Vagina (tissue), 2 donors: ENCODE data around the gene SLC16A1. TPM values are rescaled to one million over a fixed set of nuclear protein-coding genes. Genes with fewer than 3 reads are reported as not detected.
"Not testable (repeated sequence)": the region's sequence is repeated elsewhere in the genome, so short reads cannot be mapped to it uniquely, and the experiment has no call there.

Experiments used
- DNase-seq, 2 donors: peaks; one replicate each; pipeline ENCODE4 v3.0.0-alpha.2; 2017; ENCODE audit errors: extremely low spot score in 2 of 2
- H3K27ac ChIP-seq: fragments of 200-600 bp; sonication (generic); one replicate; pipeline ENCODE4 v1.5.1; 2019
- H3K27me3 ChIP-seq: fragments of 200-600 bp; sonication (generic); one replicate; pipeline ENCODE4 v1.5.1; 2019
- H3K36me3 ChIP-seq, 2 donors: fragments of 200-600 bp; sonication (generic); one replicate each; pipeline ENCODE4 v1.5.1; 2017 to 2019
- H3K4me1 ChIP-seq: fragments of 200-600 bp; sonication (generic); one replicate; pipeline ENCODE4 v1.5.1; 2019
- H3K4me3 ChIP-seq, 2 donors: fragments of 200-600 bp; sonication (generic); 1 replicate in 1 of 2; 2 replicates in 1 of 2; pipeline ENCODE4 v1.5.1; 2016 to 2019
- H3K9me3 ChIP-seq: fragments of 200-600 bp; sonication (generic); one replicate; pipeline ENCODE4 v1.5.1; 2019
- POLR2A ChIP-seq, 2 donors: fragments of 450-650 bp; IDR thresholded peaks; one replicate each; pipeline ENCODE4 v1.6.1; 2017; ENCODE audit warnings: antibody characterized with exemption in 2 of 2, mild to moderate bottlenecking in 2 of 2, moderate library complexity in 2 of 2
- POLR2AphosphoS5 ChIP-seq, 2 donors: sonication (generic); formaldehyde crosslinking; IDR thresholded peaks; one replicate each; pipeline ENCODE4 v1.9.0; 2017; ENCODE audit warnings: antibody characterized with exemption in 2 of 2, mild to moderate bottlenecking in 2 of 2, low read depth in 1 of 2; ENCODE audit not compliant: insufficient read depth in 1 of 2
- intact Hi-C: fragments of 100-400 bp; cut with DNase I; formaldehyde crosslinking; loops from one replicate; pipeline ENCODE4 v1.15.1; 2023
- total RNA-seq: library from RNA; depleted of rRNA; stranded (reverse); fragments of >200 nt; gene quantifications from one replicate; pipeline ENCODE4 v1.2.3, GENCODE V29; 2016
- TF ChIP-seq, protein P1 (sequence below), 3 experiments: fragments of 450-650 bp in 2 of 3; fragments of 200-600 bp in 1 of 3; sonication (generic) in 1 of 3; IDR thresholded peaks; one replicate each; pipeline ENCODE4 v1.5.1; 2017 to 2019; ENCODE audit warnings: antibody characterized with exemption in 3 of 3, mild to moderate bottlenecking in 2 of 3, moderate library complexity in 2 of 3

The SLC16A1 gene
- total RNA-seq, 1 donor from 2014 or later: 12.8 TPM

GRCh38 chr1:112971006-112971405, 15.0 kb upstream of the SLC16A1 start:
- H3K36me3 ChIP-seq: peaks cover 0 to 22% of the 10 kb centered on the region in 2 donors
- H3K27ac ChIP-seq: no peak overlapping the region
- intact Hi-C loops: no loop called here
- DNase-seq: no peak
- no peak overlapping the region for H3K4me3 ChIP-seq
- no peaks in the 10 kb centered on the region for H3K4me1 ChIP-seq
- TF ChIP-seq POLR2AphosphoS5 (IDR thresholded peaks at IDR 0.05; ENCODE audit: insufficient read depth in 1 of 2, low read depth in 1 of 2): no peak
- TF ChIP-seq, protein P1, sequence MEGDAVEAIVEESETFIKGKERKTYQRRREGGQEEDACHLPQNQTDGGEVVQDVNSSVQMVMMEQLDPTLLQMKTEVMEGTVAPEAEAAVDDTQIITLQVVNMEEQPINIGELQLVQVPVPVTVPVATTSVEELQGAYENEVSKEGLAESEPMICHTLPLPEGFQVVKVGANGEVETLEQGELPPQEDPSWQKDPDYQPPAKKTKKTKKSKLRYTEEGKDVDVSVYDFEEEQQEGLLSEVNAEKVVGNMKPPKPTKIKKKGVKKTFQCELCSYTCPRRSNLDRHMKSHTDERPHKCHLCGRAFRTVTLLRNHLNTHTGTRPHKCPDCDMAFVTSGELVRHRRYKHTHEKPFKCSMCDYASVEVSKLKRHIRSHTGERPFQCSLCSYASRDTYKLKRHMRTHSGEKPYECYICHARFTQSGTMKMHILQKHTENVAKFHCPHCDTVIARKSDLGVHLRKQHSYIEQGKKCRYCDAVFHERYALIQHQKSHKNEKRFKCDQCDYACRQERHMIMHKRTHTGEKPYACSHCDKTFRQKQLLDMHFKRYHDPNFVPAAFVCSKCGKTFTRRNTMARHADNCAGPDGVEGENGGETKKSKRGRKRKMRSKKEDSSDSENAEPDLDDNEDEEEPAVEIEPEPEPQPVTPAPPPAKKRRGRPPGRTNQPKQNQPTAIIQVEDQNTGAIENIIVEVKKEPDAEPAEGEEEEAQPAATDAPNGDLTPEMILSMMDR (IDR thresholded peaks at IDR 0.05): no peak
- TF ChIP-seq POLR2A (IDR thresholded peaks at IDR 0.05): no peak
- H3K27me3 ChIP-seq: no peaks in the 10 kb centered on the region
- no peaks in the 10 kb centered on the region for H3K9me3 ChIP-seq

- peaks cover 10% of the 10 kb centered on the region for H3K4me1 ChIP-seq
- TF ChIP-seq, protein P1 (IDR thresholded peaks at IDR 0.05): no peak
- TF ChIP-seq POLR2A (IDR thresholded peaks at IDR 0.05): no peak
- no peak for TF ChIP-seq POLR2AphosphoS5 (IDR thresholded peaks at IDR 0.05; ENCODE audit: insufficient read depth in 1 of 2, low read depth in 1 of 2)
- no peaks in the 10 kb centered on the region for H3K27me3 ChIP-seq
- intact Hi-C loops: no loop called here
- no peak overlapping the region for H3K27ac ChIP-seq
- H3K36me3 ChIP-seq: peaks cover 0 to 22% of the 10 kb centered on the region in 2 donors
- H3K4me3 ChIP-seq: no peak overlapping the region
- no peak for DNase-seq
- H3K9me3 ChIP-seq: no peaks in the 10 kb centered on the region
Measured at GRCh38 chr1:112964347-112964746, 8.4 kb upstream of the SLC16A1 start.

- TF ChIP-seq POLR2A (IDR thresholded peaks at IDR 0.05) (no peak), POLR2AphosphoS5 (IDR thresholded peaks at IDR 0.05; ENCODE audit: insufficient read depth in 1 of 2, low read depth in 1 of 2) (no peak)
- TF ChIP-seq, protein P1 (IDR thresholded peaks at IDR 0.05): no peak
- DNase-seq: no peak
- peaks cover 36% of the 10 kb centered on the region for H3K4me1 ChIP-seq
- intact Hi-C loops: no loop called here
- H3K36me3 ChIP-seq: no peaks in the 10 kb centered on the region
- no peaks in the 10 kb centered on the region for H3K9me3 ChIP-seq
- H3K27ac ChIP-seq: no peak overlapping the region
- H3K4me3 ChIP-seq: no peak overlapping the region
- H3K27me3 ChIP-seq: no peaks in the 10 kb centered on the region
Measured at GRCh38 chr1:112961072-112961471, 5.1 kb upstream of the SLC16A1 start.

- DNase-seq: no peak
- H3K4me1 ChIP-seq: peaks cover 39% of the 10 kb centered on the region
- H3K4me3 ChIP-seq: no peak overlapping the region
- no peaks in the 10 kb centered on the region for H3K9me3 ChIP-seq
- intact Hi-C loops: no loop called here
- no peak overlapping the region for H3K27ac ChIP-seq
- H3K36me3 ChIP-seq: no peaks in the 10 kb centered on the region
- no peaks in the 10 kb centered on the region for H3K27me3 ChIP-seq
- TF ChIP-seq POLR2AphosphoS5 (IDR thresholded peaks at IDR 0.05; ENCODE audit: insufficient read depth in 1 of 2, low read depth in 1 of 2) (no peak), POLR2A (IDR thresholded peaks at IDR 0.05) (no peak)
- TF ChIP-seq, protein P1 (IDR thresholded peaks at IDR 0.05): no peak
Measured at GRCh38 chr1:112960384-112960783, 4.4 kb upstream of the SLC16A1 start.

DNA sequence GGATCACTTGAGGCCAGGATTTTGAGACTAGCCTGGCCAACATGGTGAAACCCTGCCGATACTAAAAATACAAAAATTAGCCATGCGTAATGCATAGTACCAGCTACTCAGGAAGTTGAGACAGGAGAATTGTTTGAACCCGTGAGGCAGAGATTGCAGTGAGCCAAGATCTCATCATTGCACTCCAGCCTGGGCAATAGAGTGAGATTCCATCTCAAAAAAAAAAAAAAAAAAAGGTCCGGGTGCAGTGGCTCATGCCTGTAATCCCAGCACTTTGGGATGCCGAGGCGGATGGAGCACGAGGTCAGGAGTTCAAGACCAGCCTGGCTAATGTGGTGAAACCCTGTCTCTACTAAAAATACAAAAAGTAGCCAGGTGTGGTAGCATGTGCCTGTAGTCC, 2.2 kb upstream of the SLC16A1 start:
- H3K9me3 ChIP-seq, DNase-seq, H3K27me3 ChIP-seq, H3K36me3 ChIP-seq: not testable (repeated sequence)
- intact Hi-C loops: loop anchor here (10.0 kb wide), 1 partner anchor 73 kb away; no protein-coding TSS in a partner anchor
- Histone ChIP-seq H3K4me1 (peaks cover 57% of the 10 kb centered on the region), H3K4me3 (peak overlapping the region in 1 of 2 donors; percentile 93), H3K27ac (peak overlapping the region; percentile 92)
